HCT116 (cell line): Measurements from ENCODE around the gene CHST11. TPM values are rescaled to one million over a fixed set of nuclear protein-coding genes. Genes with fewer than 3 reads are reported as not detected.

Source experiments
- ATAC-seq: fragments of 200-7000 bp; cut with Tn5 transposase; 2 replicates; pipeline ENCODE4 v1.9.1; 2020; ENCODE audit warnings: mild to moderate bottlenecking, moderate library complexity
- BruUV-seq: library from RNA; stranded (reverse); fragments of 400-500 nt; replicated peaks from 2 replicates; lab custom pipeline; 2021; lab: Mats Ljungman, UMichigan
- CTCF ChIA-PET: fragments of 300-600 bp; sonication (Branson Sonifier 250); formaldehyde crosslinking; loops from one replicate; lab custom pipeline; 2021; ENCODE audit warnings: antibody characterized with exemption; lab: Charles Lee
- POLR2A ChIA-PET: fragments of 300-600, 350-600 bp; sonication (Branson Sonifier 250); formaldehyde crosslinking; loops from one replicate; lab custom pipeline; 2021; ENCODE audit warnings: antibody characterized with exemption; lab: Charles Lee
- RAD21 ChIA-PET, 2 experiments: fragments of 300-600 bp; sonication (Branson Sonifier 250); formaldehyde crosslinking; loops; one replicate each; lab custom pipeline; 2023; ENCODE audit warnings: low total read pairs in 2 of 2; ENCODE audit not compliant: uncharacterized antibody in 2 of 2, unreplicated experiment in 2 of 2, low non-redundant PET in 1 of 2; lab: Charles Lee
- DNase-seq: peaks from one replicate; pipeline ENCODE4 v3.0.0-alpha.2; 2010; ENCODE audit warnings: low read depth, low spot score
- H2AFZ ChIP-seq: fragments of 200-600 bp; shearing (Covaris generic), sonication (generic); 2 replicates; pipeline ENCODE4 v1.6.1; 2017; ENCODE audit warnings: low read depth, mixed run types, mixed read lengths, antibody characterized with exemption, low read length; ENCODE audit not compliant: poor library complexity, severe bottlenecking
- H3K27ac ChIP-seq: 2 replicates; pipeline ENCODE4 v1.5.1; 2012; ENCODE audit warnings: low read depth, low read length
- H3K27me3 ChIP-seq: fragments of 200-600 bp; sonication (generic); 2 replicates; pipeline ENCODE4 v1.6.1; 2016; ENCODE audit warnings: mixed run types, low read length, mixed read lengths; ENCODE audit not compliant: insufficient read depth
- H3K36me3 ChIP-seq, 2 experiments: fragments of 200-500 bp in 1 of 2; fragments of 200-600 bp in 1 of 2; sonication (Bioruptor generic) in 1 of 2; sonication (generic) in 1 of 2; 2 replicates each; pipeline versions ENCODE4 v1.5.1 to v1.6.1; 2014 to 2016; ENCODE audit warnings: low read length in 2 of 2, inconsistent platforms in 1 of 2, mixed read lengths in 1 of 2, mixed run types in 1 of 2; ENCODE audit not compliant: insufficient read depth in 2 of 2, control insufficient read depth in 1 of 2
- H3K4me1 ChIP-seq, 2 experiments: fragments of 200-600 bp in 1 of 2; sonication (generic) in 1 of 2; 2 replicates each; pipeline versions ENCODE4 v1.5.1 to v1.6.1; 2012 to 2017; ENCODE audit warnings: low read length in 2 of 2, inconsistent platforms in 1 of 2, mild to moderate bottlenecking in 1 of 2, mixed read lengths in 1 of 2, mixed run types in 1 of 2, moderate library complexity in 1 of 2; ENCODE audit not compliant: insufficient read depth in 2 of 2, control insufficient read depth in 1 of 2
- H3K4me2 ChIP-seq: fragments of 200-600 bp; sonication (generic); 2 replicates; pipeline ENCODE4 v1.6.1; 2017; ENCODE audit warnings: mixed run types, low read length, mixed read lengths
- H3K4me3 ChIP-seq, 2 experiments: fragments of 200-600 bp in 1 of 2; sonication (generic) in 1 of 2; replicated peaks in 1 of 2; 2 replicates each; pipeline ENCODE4 v1.5.1; 2011 to 2016; ENCODE audit warnings: low read length in 2 of 2, control low read depth in 1 of 2, low read depth in 1 of 2, mild to moderate bottlenecking in 1 of 2, mixed read lengths in 1 of 2, mixed run types in 1 of 2
- H3K79me2 ChIP-seq: fragments of 200-600 bp; sonication (generic); 2 replicates; pipeline ENCODE4 v1.6.1; 2017; ENCODE audit warnings: mild to moderate bottlenecking, mixed run types, low read length, moderate library complexity, mixed read lengths; ENCODE audit not compliant: insufficient read depth
- H3K9ac ChIP-seq: fragments of 200-600 bp; sonication (generic); 2 replicates; pipeline ENCODE4 v1.6.1; 2016; ENCODE audit warnings: low read length, mixed read lengths
- H3K9me2 ChIP-seq: fragments of 200-600 bp; sonication (generic), shearing (Covaris generic); 2 replicates; pipeline ENCODE4 v1.6.1; 2017; ENCODE audit warnings: mixed run types, mild to moderate bottlenecking, moderate library complexity; ENCODE audit not compliant: insufficient read depth
- H3K9me3 ChIP-seq, 2 experiments: fragments of 200-500 bp in 1 of 2; fragments of 200-600 bp in 1 of 2; sonication (Bioruptor generic) in 1 of 2; sonication (generic) in 1 of 2; 2 replicates each; pipeline ENCODE4 v1.6.1; 2014 to 2017; ENCODE audit warnings: low read length in 2 of 2, mixed read lengths in 2 of 2, inconsistent platforms in 1 of 2, low read depth in 1 of 2, mild to moderate bottlenecking in 1 of 2, mixed run types in 1 of 2, moderate library complexity in 1 of 2; ENCODE audit not compliant: control insufficient read depth in 1 of 2, insufficient read depth in 1 of 2
- H4K20me1 ChIP-seq: fragments of 200-600 bp; sonication (generic), shearing (Covaris generic); 2 replicates; pipeline ENCODE4 v1.6.1; 2017; ENCODE audit warnings: mixed run types, mild to moderate bottlenecking, moderate library complexity; ENCODE audit not compliant: insufficient read depth
- CEBPB ChIP-seq: IDR thresholded peaks from 2 replicates; pipeline ENCODE4 v1.6.1; 2012; ENCODE audit warnings: low read depth
- EGR1 ChIP-seq: IDR thresholded peaks from 2 replicates; pipeline ENCODE4 v1.6.1; 2012; ENCODE audit warnings: low read depth
- ELF1 ChIP-seq: IDR thresholded peaks from 2 replicates; pipeline ENCODE4 v1.6.1; 2012; ENCODE audit warnings: low read depth, borderline replicate concordance
- EZH2 ChIP-seq: fragments of 200-600 bp; sonication (generic); IDR thresholded peaks from 2 replicates; pipeline ENCODE4 v1.6.1; 2017; ENCODE audit warnings: antibody characterized with exemption, mixed run types
- EZH2phosphoT487 ChIP-seq: fragments of 200-600 bp; IDR thresholded peaks from 2 replicates; pipeline ENCODE4 v1.6.1; 2018; ENCODE audit warnings: antibody characterized with exemption, borderline replicate concordance
- FOSL1 ChIP-seq: IDR thresholded peaks from 2 replicates; pipeline ENCODE4 v1.6.1; 2012; ENCODE audit warnings: low read depth
- POLR2A ChIP-seq: IDR thresholded peaks from 2 replicates; pipeline ENCODE4 v1.7.0; 2011; ENCODE audit warnings: borderline replicate concordance; ENCODE audit not compliant: insufficient read depth, insufficient read length; ENCODE audit errors: extremely low read depth
- POLR2AphosphoS5 ChIP-seq: IDR thresholded peaks from 2 replicates; pipeline ENCODE4 v1.6.1; 2011; ENCODE audit warnings: mild to moderate bottlenecking, low read depth, low read length, moderate library complexity
- SIN3A ChIP-seq: IDR thresholded peaks from 2 replicates; pipeline ENCODE4 v1.6.1; 2012; ENCODE audit warnings: low read depth
- SRF ChIP-seq: IDR thresholded peaks from 2 replicates; pipeline ENCODE4 v1.6.1; 2012; ENCODE audit warnings: low read depth
- TCF7L2 ChIP-seq: IDR thresholded peaks from 2 replicates; pipeline ENCODE4 v1.7.0; 2011; ENCODE audit warnings: borderline replicate concordance, inconsistent platforms; ENCODE audit not compliant: insufficient read depth, insufficient read length; ENCODE audit errors: extremely low read depth
- ZFX ChIP-seq: fragments of 450-650 bp; IDR thresholded peaks from 2 replicates; pipeline ENCODE4 v1.6.1; 2017
- ZNF274 ChIP-seq: fragments of 200-500 bp; sonication (Bioruptor generic); IDR thresholded peaks from 2 replicates; pipeline ENCODE4 v1.6.1; 2014; ENCODE audit warnings: mild to moderate bottlenecking, low read depth, low read length, inconsistent platforms
- intact Hi-C: fragments of 100-400 bp; cut with micrococcal nuclease; formaldehyde crosslinking; loops from 2 replicates; pipeline ENCODE4 v1.10.0; 2022
- total RNA-seq: library from RNA; stranded (reverse); gene quantifications from one replicate; pipeline ENCODE4 v1.2.1, GENCODE V29; 2021; ENCODE audit not compliant: unreplicated experiment
- TF ChIP-seq, protein P1 (sequence below), 3 experiments: fragments of 200-600 bp in 1 of 3; sonication (generic) in 1 of 3; IDR thresholded peaks in 2 of 3; conservative IDR thresholded peaks in 1 of 3; 2 replicates each; pipeline ENCODE4 v1.5.1; 2012 to 2017; ENCODE audit warnings: low read depth in 2 of 3, low read length in 2 of 3, antibody characterized with exemption in 1 of 3, borderline replicate concordance in 1 of 3, control low read depth in 1 of 3, mild to moderate bottlenecking in 1 of 3, mixed read lengths in 1 of 3, mixed run types in 1 of 3, moderate library complexity in 1 of 3; ENCODE audit not compliant: insufficient read depth in 1 of 3
- TF ChIP-seq, protein P2 (sequence below): IDR thresholded peaks from 2 replicates; pipeline ENCODE4 v1.6.1; 2012
- TF ChIP-seq, protein P3 (sequence below): IDR thresholded peaks from 2 replicates; pipeline ENCODE4 v1.6.1; 2011; ENCODE audit warnings: mild to moderate bottlenecking, low read length, moderate library complexity; ENCODE audit not compliant: insufficient replicate concordance; ENCODE audit errors: extremely low read depth

Gene CHST11
- total RNA-seq, 1 experiment from 2014 or later, result 10.1 TPM

DNA sequence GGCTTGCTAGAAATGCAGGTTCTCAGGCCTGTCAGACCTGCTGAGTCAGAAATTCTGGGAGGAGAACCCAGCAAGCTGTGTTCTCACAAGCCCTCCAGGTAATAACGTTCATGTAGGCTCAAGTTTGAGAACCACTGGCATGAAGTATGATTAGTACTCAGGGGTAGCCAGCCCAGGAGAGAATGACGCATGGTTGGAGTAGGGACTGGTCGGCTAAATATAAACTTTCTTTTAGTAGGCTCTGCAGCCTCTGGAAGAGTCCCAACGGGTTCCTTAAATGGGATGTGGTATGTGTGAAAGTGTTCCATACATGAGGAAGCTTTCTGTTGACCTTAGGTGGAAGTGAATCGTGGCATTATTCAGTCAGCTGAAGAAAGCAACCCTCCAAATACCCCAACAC lies 292.0 kb downstream of the CHST11 start:
- RAD21 ChIA-PET, result no interaction called here
- Histone ChIP-seq H3K9me2 (no peaks in the 10 kb centered on the region), H3K79me2 (no peaks in the 10 kb centered on the region), H3K27ac (no peak overlapping the region), H2AFZ (no peak overlapping the region), H4K20me1 (no peaks in the 10 kb centered on the region), H3K4me1 (peaks cover 0 to 9% of the 10 kb centered on the region in 2 experiments; a peak in 2 of 4 replicates), H3K4me2 (no peak overlapping the region), H3K27me3 (no peaks in the 10 kb centered on the region), H3K9me3 (no peaks in the 10 kb centered on the region), H3K9ac (no peak overlapping the region), H3K4me3 (no peak overlapping the region), H3K36me3 (no peaks in the 10 kb centered on the region)
- DNase-seq (no peak), ATAC-seq (no peak)
- POLR2A ChIA-PET, result no interaction called here
- BruUV-seq, result no TSS peak
- TF ChIP-seq EZH2phosphoT487, result no peak
- no peak for TF ChIP-seq EZH2
- TF ChIP-seq ZNF274, result no peak
- TF ChIP-seq ZFX, result no peak
- TF ChIP-seq, protein P1, sequence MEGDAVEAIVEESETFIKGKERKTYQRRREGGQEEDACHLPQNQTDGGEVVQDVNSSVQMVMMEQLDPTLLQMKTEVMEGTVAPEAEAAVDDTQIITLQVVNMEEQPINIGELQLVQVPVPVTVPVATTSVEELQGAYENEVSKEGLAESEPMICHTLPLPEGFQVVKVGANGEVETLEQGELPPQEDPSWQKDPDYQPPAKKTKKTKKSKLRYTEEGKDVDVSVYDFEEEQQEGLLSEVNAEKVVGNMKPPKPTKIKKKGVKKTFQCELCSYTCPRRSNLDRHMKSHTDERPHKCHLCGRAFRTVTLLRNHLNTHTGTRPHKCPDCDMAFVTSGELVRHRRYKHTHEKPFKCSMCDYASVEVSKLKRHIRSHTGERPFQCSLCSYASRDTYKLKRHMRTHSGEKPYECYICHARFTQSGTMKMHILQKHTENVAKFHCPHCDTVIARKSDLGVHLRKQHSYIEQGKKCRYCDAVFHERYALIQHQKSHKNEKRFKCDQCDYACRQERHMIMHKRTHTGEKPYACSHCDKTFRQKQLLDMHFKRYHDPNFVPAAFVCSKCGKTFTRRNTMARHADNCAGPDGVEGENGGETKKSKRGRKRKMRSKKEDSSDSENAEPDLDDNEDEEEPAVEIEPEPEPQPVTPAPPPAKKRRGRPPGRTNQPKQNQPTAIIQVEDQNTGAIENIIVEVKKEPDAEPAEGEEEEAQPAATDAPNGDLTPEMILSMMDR (IDR thresholded peaks at IDR 0.05 in 2 of 3, conservative IDR thresholded peaks at IDR 0.05 in 1 of 3; ENCODE audit: borderline replicate concordance in 1 of 3, insufficient read depth in 1 of 3, low read depth in 2 of 3, low read length in 2 of 3), result no peak
- CTCF ChIA-PET, result interaction anchor here (1.3 to 1.6 kb wide), 2 partner anchors 14 to 367 kb away, joined by 3 to 4 read pairs; no protein-coding TSS in a partner anchor
- intact Hi-C loops, result no loop called here

- H3K4me3 ChIP-seq, result no peak overlapping the region
- no peaks in the 10 kb centered on the region for H3K9me3 ChIP-seq
- CTCF ChIA-PET, result interaction anchor here (0.8 to 1.6 kb wide), 3 partner anchors 15 to 368 kb away, joined by 3 to 4 read pairs (median 4); no protein-coding TSS in a partner anchor
- H3K27me3 ChIP-seq, result no peaks in the 10 kb centered on the region
- H3K79me2 ChIP-seq, result no peaks in the 10 kb centered on the region
- H2AFZ ChIP-seq, result no peak overlapping the region
- ATAC-seq, result no peak
- peak overlapping the region; percentile 22 for H3K4me2 ChIP-seq
- POLR2A ChIA-PET, result interaction anchor here (0.7 kb wide), 1 partner anchor 19 kb away, joined by 5 read pairs; no protein-coding TSS in a partner anchor
- H3K9me2 ChIP-seq, result no peaks in the 10 kb centered on the region
- H4K20me1 ChIP-seq, result no peaks in the 10 kb centered on the region
- H3K9ac ChIP-seq, result no peak overlapping the region
- no peak overlapping the region for H3K27ac ChIP-seq
- RAD21 ChIA-PET, result no interaction called here
- no peak for DNase-seq
- BruUV-seq, result no TSS peak
- peaks cover 0 to 9% of the 10 kb centered on the region in 2 experiments; a peak in 2 of 4 replicates for H3K4me1 ChIP-seq
- H3K36me3 ChIP-seq, result no peaks in the 10 kb centered on the region
- intact Hi-C loops, result no loop called here
- no peak for TF ChIP-seq ZNF274
- TF ChIP-seq TCF7L2, result no peak
- TF ChIP-seq, protein P2, sequence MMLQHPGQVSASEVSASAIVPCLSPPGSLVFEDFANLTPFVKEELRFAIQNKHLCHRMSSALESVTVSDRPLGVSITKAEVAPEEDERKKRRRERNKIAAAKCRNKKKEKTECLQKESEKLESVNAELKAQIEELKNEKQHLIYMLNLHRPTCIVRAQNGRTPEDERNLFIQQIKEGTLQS, result no peak
- no peak for TF ChIP-seq SIN3A
- no peak for TF ChIP-seq POLR2AphosphoS5
- no peak for TF ChIP-seq POLR2A
- no peak for TF ChIP-seq SRF
- TF ChIP-seq FOSL1, result no peak
- no peak for TF ChIP-seq CEBPB
- no peak for TF ChIP-seq EGR1
- no peak for TF ChIP-seq EZH2
- TF ChIP-seq, protein P3, sequence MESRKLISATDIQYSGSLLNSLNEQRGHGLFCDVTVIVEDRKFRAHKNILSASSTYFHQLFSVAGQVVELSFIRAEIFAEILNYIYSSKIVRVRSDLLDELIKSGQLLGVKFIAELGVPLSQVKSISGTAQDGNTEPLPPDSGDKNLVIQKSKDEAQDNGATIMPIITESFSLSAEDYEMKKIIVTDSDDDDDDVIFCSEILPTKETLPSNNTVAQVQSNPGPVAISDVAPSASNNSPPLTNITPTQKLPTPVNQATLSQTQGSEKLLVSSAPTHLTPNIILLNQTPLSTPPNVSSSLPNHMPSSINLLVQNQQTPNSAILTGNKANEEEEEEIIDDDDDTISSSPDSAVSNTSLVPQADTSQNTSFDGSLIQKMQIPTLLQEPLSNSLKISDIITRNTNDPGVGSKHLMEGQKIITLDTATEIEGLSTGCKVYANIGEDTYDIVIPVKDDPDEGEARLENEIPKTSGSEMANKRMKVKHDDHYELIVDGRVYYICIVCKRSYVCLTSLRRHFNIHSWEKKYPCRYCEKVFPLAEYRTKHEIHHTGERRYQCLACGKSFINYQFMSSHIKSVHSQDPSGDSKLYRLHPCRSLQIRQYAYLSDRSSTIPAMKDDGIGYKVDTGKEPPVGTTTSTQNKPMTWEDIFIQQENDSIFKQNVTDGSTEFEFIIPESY, result no peak
- TF ChIP-seq ELF1, result no peak
Measured at GRCh38 chr12:104749545-104749944, 292.8 kb downstream of the CHST11 start.
